Ureter (tissue), 1 donor: ENCODE results near the gene FRMD8. TPM values are rescaled to one million over a fixed set of nuclear protein-coding genes. Genes with fewer than 3 reads are reported as not detected.

Source experiments
- DNase-seq: peaks from one replicate; pipeline ENCODE4 v3.0.0-alpha.2; 2020; ENCODE audit warnings: low spot score
- total RNA-seq: library from RNA; stranded (reverse); gene quantifications from one replicate; pipeline ENCODE4 v1.2.4, GENCODE V29; 2023
- donor health status: DM: yes; HTN: yes; CAD: no.

The FRMD8 gene
- total RNA-seq, 1 donor from 2014 or later = 31.2 TPM

DNA sequence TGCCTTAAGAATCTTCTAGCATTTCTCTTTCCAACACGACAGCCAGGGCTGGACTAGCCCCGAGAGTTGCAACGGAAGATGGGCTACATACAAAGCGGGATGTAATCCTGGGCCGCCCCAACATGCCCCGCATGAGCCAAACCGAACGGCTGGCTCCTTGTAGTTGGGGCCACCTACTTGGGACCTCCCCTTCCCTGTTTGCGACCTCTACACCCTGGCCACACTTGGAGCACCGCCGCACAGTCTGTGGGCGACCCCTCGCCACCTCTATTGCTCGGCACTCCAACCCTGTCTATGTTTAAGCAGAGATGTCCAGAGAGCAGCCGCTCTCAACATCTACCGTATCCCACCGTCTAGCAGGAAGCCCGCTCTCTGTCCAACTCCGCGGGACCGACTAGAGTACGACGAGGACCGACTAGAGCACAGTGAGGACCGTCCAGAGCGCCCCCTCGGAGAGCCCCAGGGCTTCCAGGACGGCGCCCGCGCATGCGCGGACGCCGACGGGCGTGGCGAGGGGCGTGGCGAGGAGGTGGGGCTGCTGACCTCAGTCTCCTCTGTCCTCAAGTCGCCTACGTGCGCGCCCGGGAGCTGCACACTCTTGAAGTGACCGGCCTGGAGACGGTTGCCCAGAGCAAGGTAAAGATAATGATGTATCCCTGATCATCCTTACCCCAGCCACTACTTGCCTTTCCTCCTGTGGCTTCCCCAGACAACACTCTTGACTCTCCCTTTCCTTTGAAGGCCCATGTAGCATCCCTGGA is 68.4 kb downstream of the FRMD8 start:
- peak; percentile 91 for DNase-seq

DNA sequence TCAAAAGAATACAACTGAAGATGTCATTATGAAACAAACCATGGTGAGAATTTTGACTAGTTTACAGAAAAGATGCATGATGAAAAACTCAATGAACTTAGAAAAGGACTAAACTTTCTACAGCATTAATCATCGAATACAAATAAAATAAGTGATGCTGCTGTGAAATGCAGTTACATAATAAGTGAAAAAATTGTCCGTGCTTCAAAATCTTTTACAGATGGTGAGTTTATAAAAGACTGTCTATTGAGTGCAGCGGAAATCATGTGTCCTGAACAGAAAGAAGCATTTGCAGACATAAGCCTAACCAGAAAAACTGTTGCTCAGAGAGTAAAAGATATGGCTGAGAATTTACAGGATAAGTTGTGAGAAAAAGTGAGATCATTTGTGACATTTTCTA is 70.0 kb downstream of the FRMD8 start:
- DNase-seq = no peak

GRCh38 chr11:65459552-65459951 is 73.1 kb downstream of the FRMD8 start:
- DNase-seq = no peak

Other genes with a start within 250 kb of the FRMD8 start
- not detected for gene SPDYC, start 216.4 kb upstream of the FRMD8 start, total RNA-seq
- gene CAPN1, start 204.7 kb upstream of the FRMD8 start, total RNA-seq = 598 TPM
- 12.2 TPM for gene POLA2, start 124.7 kb upstream of the FRMD8 start, total RNA-seq
- gene CDC42EP2, start 71.8 kb upstream of the FRMD8 start, total RNA-seq = 21.0 TPM
- 61.5 TPM for gene DPF2, start 52.8 kb upstream of the FRMD8 start, total RNA-seq
- not detected for gene TIGD3, start 31.9 kb upstream of the FRMD8 start, total RNA-seq
- 9.4 TPM for gene SLC25A45, start 4.0 kb upstream of the FRMD8 start, total RNA-seq
- 1,155 TPM for gene NEAT1, start 36.2 kb downstream of the FRMD8 start, total RNA-seq
- 19,443 TPM for gene MALAT1, start 112.4 kb downstream of the FRMD8 start, total RNA-seq
- 62.9 TPM for gene SCYL1, start 138.4 kb downstream of the FRMD8 start, total RNA-seq
- 120 TPM for gene LTBP3, start 171.7 kb downstream of the FRMD8 start, total RNA-seq
- 50.3 TPM for gene ZNRD2, start 183.8 kb downstream of the FRMD8 start, total RNA-seq
- 21.9 TPM for gene FAM89B, start 185.9 kb downstream of the FRMD8 start, total RNA-seq
- gene EHBP1L1, start 189.4 kb downstream of the FRMD8 start, total RNA-seq = 122 TPM
- gene KCNK7, start 209.2 kb downstream of the FRMD8 start, total RNA-seq = 0.83 TPM
- 57.3 TPM for gene MAP3K11, start 227.6 kb downstream of the FRMD8 start, total RNA-seq
- gene PCNX3, start 229.1 kb downstream of the FRMD8 start, total RNA-seq = 57.6 TPM